Lower leg skin (tissue), 3 donors: ENCODE measurements around the gene PHB1.

Experiments
- CTCF ChIP-seq, 3 donors: fragments of 450-650 bp; IDR thresholded peaks; one replicate each; pipeline ENCODE4 v1.5.1; 2016; ENCODE audit warnings: antibody characterized with exemption in 3 of 3, mild to moderate bottlenecking in 3 of 3, moderate library complexity in 2 of 3
- POLR2A ChIP-seq, 2 donors: fragments of 450-650 bp; IDR thresholded peaks; one replicate each; pipeline ENCODE4 v1.6.1; 2016 to 2017; ENCODE audit warnings: antibody characterized with exemption in 2 of 2, mild to moderate bottlenecking in 1 of 2, moderate library complexity in 1 of 2

DNA sequence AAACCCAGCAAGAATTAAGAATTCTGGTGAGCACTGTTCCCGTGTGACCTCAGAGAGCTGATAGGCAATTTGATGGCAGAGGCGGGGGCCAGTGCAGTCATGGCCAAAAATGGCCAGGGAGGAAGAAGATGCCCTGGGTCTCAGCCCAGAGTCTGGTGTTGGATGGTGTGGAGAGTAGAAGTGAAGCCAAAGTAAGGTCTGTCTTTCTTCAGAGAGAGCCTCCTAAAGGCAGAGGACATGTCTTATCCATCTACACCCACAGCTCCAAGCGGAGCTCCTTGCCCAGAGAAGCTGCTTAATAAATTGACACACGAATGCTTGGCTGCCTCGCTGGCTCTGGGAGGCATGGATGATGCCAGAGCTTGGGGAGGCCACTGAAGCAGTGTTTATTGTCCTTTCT, 32.9 kb downstream of the PHB1 start:
- no peak for TF ChIP-seq CTCF (IDR thresholded peaks at IDR 0.05)
- no peak for TF ChIP-seq POLR2A (IDR thresholded peaks at IDR 0.05)
